Neural progenitor cell (in vitro differentiated cells): Measurements from ENCODE around the gene PPIL4.

Source experiments
- EZH2 ChIP-seq: fragments of 200-600 bp; sonication (generic); IDR thresholded peaks from 2 replicates; pipeline ENCODE4 v1.6.1; 2017; ENCODE audit warnings: antibody characterized with exemption, mild to moderate bottlenecking, moderate library complexity
- EZH2phosphoT487 ChIP-seq: fragments of 200-600 bp; sonication (generic); IDR thresholded peaks from 2 replicates; pipeline ENCODE4 v1.6.1; 2017; ENCODE audit warnings: antibody characterized with exemption
- TF ChIP-seq, protein P1 (sequence below): fragments of 200-600 bp; sonication (generic); IDR thresholded peaks from 2 replicates; pipeline ENCODE4 v1.5.1; 2017; ENCODE audit warnings: antibody characterized with exemption, mild to moderate bottlenecking

DNA sequence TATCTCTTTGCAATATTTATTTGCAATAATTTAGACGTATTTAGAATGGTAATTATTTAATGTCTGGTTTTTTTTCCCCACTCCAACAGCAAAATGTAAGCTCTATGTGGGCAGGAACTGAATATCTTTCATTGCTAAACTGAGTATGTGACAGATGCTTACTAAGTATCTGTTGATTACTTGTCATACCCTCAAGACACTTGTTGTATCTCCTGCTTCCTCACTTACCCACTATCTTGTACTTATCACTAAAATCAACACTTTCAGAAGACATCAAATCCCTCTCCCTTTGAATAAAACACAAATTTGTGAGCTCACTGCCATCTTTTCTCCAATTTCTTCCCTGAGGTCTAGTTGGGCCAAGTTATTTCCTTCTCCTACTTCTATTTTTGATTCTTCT is 30.3 kb downstream of the PPIL4 start:
- TF ChIP-seq, protein P1, sequence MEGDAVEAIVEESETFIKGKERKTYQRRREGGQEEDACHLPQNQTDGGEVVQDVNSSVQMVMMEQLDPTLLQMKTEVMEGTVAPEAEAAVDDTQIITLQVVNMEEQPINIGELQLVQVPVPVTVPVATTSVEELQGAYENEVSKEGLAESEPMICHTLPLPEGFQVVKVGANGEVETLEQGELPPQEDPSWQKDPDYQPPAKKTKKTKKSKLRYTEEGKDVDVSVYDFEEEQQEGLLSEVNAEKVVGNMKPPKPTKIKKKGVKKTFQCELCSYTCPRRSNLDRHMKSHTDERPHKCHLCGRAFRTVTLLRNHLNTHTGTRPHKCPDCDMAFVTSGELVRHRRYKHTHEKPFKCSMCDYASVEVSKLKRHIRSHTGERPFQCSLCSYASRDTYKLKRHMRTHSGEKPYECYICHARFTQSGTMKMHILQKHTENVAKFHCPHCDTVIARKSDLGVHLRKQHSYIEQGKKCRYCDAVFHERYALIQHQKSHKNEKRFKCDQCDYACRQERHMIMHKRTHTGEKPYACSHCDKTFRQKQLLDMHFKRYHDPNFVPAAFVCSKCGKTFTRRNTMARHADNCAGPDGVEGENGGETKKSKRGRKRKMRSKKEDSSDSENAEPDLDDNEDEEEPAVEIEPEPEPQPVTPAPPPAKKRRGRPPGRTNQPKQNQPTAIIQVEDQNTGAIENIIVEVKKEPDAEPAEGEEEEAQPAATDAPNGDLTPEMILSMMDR, result no peak
- TF ChIP-seq EZH2phosphoT487 (no peak), EZH2 (no peak)
